Transverse colon (tissue), 4 donors: Measurements from ENCODE around the gene LIMS1. TPM values are rescaled to one million over a fixed set of nuclear protein-coding genes. Genes with fewer than 3 reads are reported as not detected.

Experiments
- DNase-seq: peaks from one replicate; pipeline ENCODE4 v3.0.0-alpha.2; 2019
- H3K27ac ChIP-seq, 4 donors: fragments of 200-600 bp; sonication (generic); 2 replicates each; pipeline ENCODE4 v1.5.1; 2016 to 2018; ENCODE audit warnings: inconsistent platforms in 4 of 4
- H3K27me3 ChIP-seq: fragments of 200-600 bp; sonication (generic); 2 replicates; pipeline ENCODE4 v1.5.1; 2017; ENCODE audit warnings: inconsistent platforms
- H3K36me3 ChIP-seq, 4 donors: fragments of 200-600 bp; sonication (generic); 2 replicates each; pipeline ENCODE4 v1.5.1; 2017 to 2019; ENCODE audit warnings: inconsistent platforms in 4 of 4
- H3K4me1 ChIP-seq, 4 donors: fragments of 200-600 bp; sonication (generic); 2 replicates each; pipeline ENCODE4 v1.5.1; 2017 to 2020; ENCODE audit warnings: inconsistent platforms in 4 of 4
- H3K4me3 ChIP-seq, 4 donors: fragments of 200-600 bp; sonication (generic); 1 replicate in 1 of 4; 2 replicates in 3 of 4; pipeline versions ENCODE4 v1.5.1 to v1.6.1; 2017 to 2019; ENCODE audit warnings: inconsistent platforms in 4 of 4
- H3K9me3 ChIP-seq, 2 donors: fragments of 200-600 bp; sonication (generic); 2 replicates each; pipeline ENCODE4 v1.5.1; 2017 to 2019; ENCODE audit warnings: inconsistent platforms in 2 of 2
- CTCF ChIP-seq, 5 experiments: fragments of 200-600 bp in 3 of 5; fragments of 450-650 bp in 2 of 5; sonication (generic) in 3 of 5; IDR thresholded peaks; 1 replicate in 2 of 5; 2 replicates in 3 of 5; pipeline ENCODE4 v1.5.1; 2016 to 2017; ENCODE audit warnings: antibody characterized with exemption in 5 of 5, inconsistent platforms in 3 of 5, mild to moderate bottlenecking in 2 of 5, moderate library complexity in 1 of 5
- EP300 ChIP-seq: sonication (generic); formaldehyde crosslinking; IDR thresholded peaks from one replicate; pipeline ENCODE4 v1.6.1; 2017; ENCODE audit warnings: antibody characterized with exemption, low read depth
- POLR2A ChIP-seq: fragments of 450-650 bp; IDR thresholded peaks from one replicate; pipeline ENCODE4 v1.6.1; 2016; ENCODE audit warnings: antibody characterized with exemption, mild to moderate bottlenecking, moderate library complexity
- POLR2AphosphoS5 ChIP-seq, 3 donors: sonication (generic); formaldehyde crosslinking; IDR thresholded peaks; one replicate each; pipeline ENCODE4 v1.6.1; 2016; ENCODE audit warnings: antibody characterized with exemption in 3 of 3
- WGBS, 2 donors: methylation state at CpG; one replicate each; pipeline ENCODE4 v1.1.5; 2018; ENCODE audit warnings: low coverage in 1 of 2; 5-methylcytosine and 5-hydroxymethylcytosine counted together
- in situ Hi-C, 4 donors: fragments of 200-750 bp; cut with MboI; loops; one replicate each; pipeline versions ENCODE4 v1.15.0 to v1.15.1; 2017; ENCODE audit warnings: low sequenced_read_pairs in 3 of 4, low pct_ligation_motif_present in 1 of 4, low pct_unique_long_range_greater_than_20kb in 1 of 4
- intact Hi-C: fragments of 100-400 bp; cut with DNase I; formaldehyde crosslinking; loops from one replicate; pipeline ENCODE4 v1.15.1; 2023; ENCODE audit warnings: low total_unique reads
- total RNA-seq, 4 donors: library from RNA; depleted of rRNA; stranded (reverse); fragments of >200 nt; gene quantifications; one replicate each; pipeline ENCODE4 v1.1.0, GENCODE V29; 2016

LIMS1 gene
- total RNA-seq, 4 donors from 2014 or later: 4.5 to 41.0 (median 24.1) TPM

- Histone ChIP-seq H3K4me1 (peaks cover 0 to 15% (median 8%) of the 10 kb centered on the region in 4 donors), H3K9me3 (no peaks in the 10 kb centered on the region), H3K4me3 (no peak overlapping the region), H3K27me3 (no peaks in the 10 kb centered on the region), H3K27ac (no peak overlapping the region), H3K36me3 (no peaks in the 10 kb centered on the region)
- no peak for DNase-seq
- WGBS, 2 donors: 22 to 53% methylated on average over 1 of the region's 1 CpG
- no peak for TF ChIP-seq CTCF (IDR thresholded peaks at IDR 0.05)
- TF ChIP-seq POLR2AphosphoS5 (IDR thresholded peaks at IDR 0.05): no peak
- TF ChIP-seq EP300: no peak
- no peak for TF ChIP-seq POLR2A
- intact Hi-C loops: no loop called here
- in situ Hi-C loops: no loop called here
Measured at GRCh38 chr2:108560895-108561530, 26.7 kb downstream of the LIMS1 start.

GRCh38 chr2:108562274-108562673 is 28.0 kb downstream of the LIMS1 start:
- no peak for DNase-seq
- 89 to 94% methylated on average over 2 of the region's 2 CpGs for WGBS, 2 donors
- intact Hi-C loops: no loop called here
- Histone ChIP-seq H3K27ac (no peak overlapping the region), H3K36me3 (no peaks in the 10 kb centered on the region), H3K27me3 (no peaks in the 10 kb centered on the region), H3K4me3 (no peak overlapping the region), H3K4me1 (peaks cover 0 to 22% (median 10%) of the 10 kb centered on the region in 4 donors), H3K9me3 (no peaks in the 10 kb centered on the region)
- TF ChIP-seq POLR2AphosphoS5 (IDR thresholded peaks at IDR 0.05): no peak
- TF ChIP-seq CTCF (IDR thresholded peaks at IDR 0.05): no peak
- TF ChIP-seq POLR2A: no peak
- no peak for TF ChIP-seq EP300
- in situ Hi-C loops: no loop called here

GRCh38 chr2:108564510-108564909 is 30.2 kb downstream of the LIMS1 start:
- Histone ChIP-seq H3K36me3 (no peaks in the 10 kb centered on the region), H3K9me3 (no peaks in the 10 kb centered on the region), H3K27ac (peak overlapping the region; percentile 39 to 60 (median 50)), H3K4me1 (peaks cover 0 to 22% (median 10%) of the 10 kb centered on the region in 4 donors), H3K4me3 (no peak overlapping the region), H3K27me3 (no peaks in the 10 kb centered on the region)
- in situ Hi-C loops (no loop called here), intact Hi-C loops (no loop called here)
- TF ChIP-seq POLR2AphosphoS5 (IDR thresholded peaks at IDR 0.05) (no peak), POLR2A (no peak), CTCF (IDR thresholded peaks at IDR 0.05) (no peak), EP300 (no peak)
- 67 to 68% methylated on average over 5 to 6 of the region's 6 CpGs for WGBS, 2 donors
- no peak for DNase-seq

- peak overlapping the region; percentile 39 to 60 (median 50) for H3K27ac ChIP-seq
- H3K36me3 ChIP-seq: no peaks in the 10 kb centered on the region
- intact Hi-C loops: no loop called here
- no peaks in the 10 kb centered on the region for H3K9me3 ChIP-seq
- H3K4me1 ChIP-seq: peaks cover 0 to 26% (median 12%) of the 10 kb centered on the region in 4 donors
- TF ChIP-seq POLR2AphosphoS5 (IDR thresholded peaks at IDR 0.05): no peak
- no peak for TF ChIP-seq POLR2A
- no peak for TF ChIP-seq CTCF (IDR thresholded peaks at IDR 0.05)
- no peak for TF ChIP-seq EP300
- no peaks in the 10 kb centered on the region for H3K27me3 ChIP-seq
- H3K4me3 ChIP-seq: no peak overlapping the region
- in situ Hi-C loops: no loop called here
- DNase-seq: no peak
- WGBS, 2 donors: 60 to 64% methylated on average over 1 to 3 of the region's 3 CpGs
Measured at GRCh38 chr2:108565778-108566375, 31.6 kb downstream of the LIMS1 start.
